Suprapubic skin (tissue), 4 donors: ENCODE results near the gene TPRX1. TPM values are rescaled to one million over a fixed set of nuclear protein-coding genes. Genes with fewer than 3 reads are reported as not detected.
"Not testable (repeated sequence)": the region's sequence is repeated elsewhere in the genome, so short reads cannot be mapped to it uniquely, and the experiment has no call there.

Experiments used
- DNase-seq, 2 donors: peaks; one replicate each; pipeline ENCODE4 v3.0.0-alpha.2; 2019; ENCODE audit warnings: low spot score in 2 of 2
- H3K27ac ChIP-seq: fragments of 200-600 bp; sonication (generic); one replicate; pipeline ENCODE4 v1.5.1; 2019
- H3K27me3 ChIP-seq: fragments of 200-600 bp; sonication (generic); one replicate; pipeline ENCODE4 v1.5.1; 2019
- H3K36me3 ChIP-seq: fragments of 200-600 bp; sonication (generic); one replicate; pipeline ENCODE4 v1.5.1; 2019
- H3K4me1 ChIP-seq: fragments of 200-600 bp; sonication (generic); one replicate; pipeline ENCODE4 v1.5.1; 2019
- H3K4me3 ChIP-seq: fragments of 200-600 bp; sonication (generic); one replicate; pipeline ENCODE4 v1.5.1; 2019; ENCODE audit warnings: mild to moderate bottlenecking
- H3K9me3 ChIP-seq: fragments of 200-600 bp; sonication (generic); one replicate; pipeline ENCODE4 v1.5.1; 2019
- EP300 ChIP-seq: sonication (generic); formaldehyde crosslinking; IDR thresholded peaks from one replicate; pipeline ENCODE4 v1.6.1; 2017; ENCODE audit warnings: antibody characterized with exemption
- POLR2A ChIP-seq, 2 donors: fragments of 450-650 bp; IDR thresholded peaks; one replicate each; pipeline ENCODE4 v1.6.1; 2017; ENCODE audit warnings: antibody characterized with exemption in 2 of 2, mild to moderate bottlenecking in 2 of 2, moderate library complexity in 2 of 2
- POLR2AphosphoS5 ChIP-seq, 3 donors: sonication (generic); formaldehyde crosslinking; IDR thresholded peaks; one replicate each; pipeline ENCODE4 v1.6.1; 2017; ENCODE audit warnings: antibody characterized with exemption in 3 of 3
- WGBS: methylation state at CpG from one replicate; pipeline ENCODE4 v1.1.5; 2018; 5-methylcytosine and 5-hydroxymethylcytosine counted together
- total RNA-seq, 4 donors: library from RNA; depleted of rRNA; stranded (reverse); fragments of >200 nt; gene quantifications; one replicate each; pipeline ENCODE4 v1.1.0, GENCODE V29; 2016
- TF ChIP-seq, protein P1 (sequence below), 2 donors: fragments of 200-600 bp in 1 of 2; fragments of 450-650 bp in 1 of 2; sonication (generic) in 1 of 2; IDR thresholded peaks; one replicate each; pipeline ENCODE4 v1.5.1; 2016 to 2019; ENCODE audit warnings: antibody characterized with exemption in 2 of 2, mild to moderate bottlenecking in 1 of 2, moderate library complexity in 1 of 2

TPRX1 gene
- total RNA-seq, 4 donors from 2014 or later: not detected

- TF ChIP-seq POLR2AphosphoS5 (IDR thresholded peaks at IDR 0.05): no peak
- TF ChIP-seq POLR2A (IDR thresholded peaks at IDR 0.05): no peak
- TF ChIP-seq, protein P1, sequence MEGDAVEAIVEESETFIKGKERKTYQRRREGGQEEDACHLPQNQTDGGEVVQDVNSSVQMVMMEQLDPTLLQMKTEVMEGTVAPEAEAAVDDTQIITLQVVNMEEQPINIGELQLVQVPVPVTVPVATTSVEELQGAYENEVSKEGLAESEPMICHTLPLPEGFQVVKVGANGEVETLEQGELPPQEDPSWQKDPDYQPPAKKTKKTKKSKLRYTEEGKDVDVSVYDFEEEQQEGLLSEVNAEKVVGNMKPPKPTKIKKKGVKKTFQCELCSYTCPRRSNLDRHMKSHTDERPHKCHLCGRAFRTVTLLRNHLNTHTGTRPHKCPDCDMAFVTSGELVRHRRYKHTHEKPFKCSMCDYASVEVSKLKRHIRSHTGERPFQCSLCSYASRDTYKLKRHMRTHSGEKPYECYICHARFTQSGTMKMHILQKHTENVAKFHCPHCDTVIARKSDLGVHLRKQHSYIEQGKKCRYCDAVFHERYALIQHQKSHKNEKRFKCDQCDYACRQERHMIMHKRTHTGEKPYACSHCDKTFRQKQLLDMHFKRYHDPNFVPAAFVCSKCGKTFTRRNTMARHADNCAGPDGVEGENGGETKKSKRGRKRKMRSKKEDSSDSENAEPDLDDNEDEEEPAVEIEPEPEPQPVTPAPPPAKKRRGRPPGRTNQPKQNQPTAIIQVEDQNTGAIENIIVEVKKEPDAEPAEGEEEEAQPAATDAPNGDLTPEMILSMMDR (IDR thresholded peaks at IDR 0.05): no peak
- no peak for TF ChIP-seq EP300
- Histone ChIP-seq H3K27me3 (no peaks in the 10 kb centered on the region), H3K27ac (peak overlapping the region; percentile 97), H3K36me3 (peaks cover 41% of the 10 kb centered on the region), H3K4me3 (peak overlapping the region; percentile 87), H3K9me3 (no peaks in the 10 kb centered on the region), H3K4me1 (peaks cover 58% of the 10 kb centered on the region)
- no peak for DNase-seq
- 43% methylated on average over 9 of the region's 9 CpGs for WGBS
Observed at GRCh38 chr19:47780215-47780551, 24.2 kb downstream of the TPRX1 start.

GRCh38 chr19:47779524-47780214 lies 24.7 kb downstream of the TPRX1 start:
- Histone ChIP-seq H3K27me3 (no peaks in the 10 kb centered on the region), H3K4me1 (peaks cover 58% of the 10 kb centered on the region), H3K36me3 (peaks cover 36% of the 10 kb centered on the region), H3K27ac (peak overlapping the region; percentile 97), H3K9me3 (no peaks in the 10 kb centered on the region), H3K4me3 (peak overlapping the region; percentile 87)
- WGBS: 31% methylated on average over 24 of the region's 24 CpGs
- TF ChIP-seq, protein P1 (IDR thresholded peaks at IDR 0.05): no peak
- no peak for TF ChIP-seq POLR2AphosphoS5 (IDR thresholded peaks at IDR 0.05)
- no peak for DNase-seq

- H3K27me3 ChIP-seq: no peaks in the 10 kb centered on the region
- TF ChIP-seq EP300: no peak
- TF ChIP-seq POLR2A (IDR thresholded peaks at IDR 0.05): no peak
- TF ChIP-seq, protein P1 (IDR thresholded peaks at IDR 0.05): no peak
- no peak for TF ChIP-seq POLR2AphosphoS5 (IDR thresholded peaks at IDR 0.05)
- H3K36me3 ChIP-seq: peaks cover 29% of the 10 kb centered on the region
- DNase-seq: no peak
- H3K9me3 ChIP-seq: no peaks in the 10 kb centered on the region
- H3K4me3 ChIP-seq: peak overlapping the region; percentile 87
- peak overlapping the region; percentile 97 for H3K27ac ChIP-seq
- WGBS: under 1% methylated on average over 15 of the region's 20 CpGs
- H3K4me1 ChIP-seq: peaks cover 58% of the 10 kb centered on the region
Observed at GRCh38 chr19:47778954-47779351, 25.4 kb downstream of the TPRX1 start.

DNA sequence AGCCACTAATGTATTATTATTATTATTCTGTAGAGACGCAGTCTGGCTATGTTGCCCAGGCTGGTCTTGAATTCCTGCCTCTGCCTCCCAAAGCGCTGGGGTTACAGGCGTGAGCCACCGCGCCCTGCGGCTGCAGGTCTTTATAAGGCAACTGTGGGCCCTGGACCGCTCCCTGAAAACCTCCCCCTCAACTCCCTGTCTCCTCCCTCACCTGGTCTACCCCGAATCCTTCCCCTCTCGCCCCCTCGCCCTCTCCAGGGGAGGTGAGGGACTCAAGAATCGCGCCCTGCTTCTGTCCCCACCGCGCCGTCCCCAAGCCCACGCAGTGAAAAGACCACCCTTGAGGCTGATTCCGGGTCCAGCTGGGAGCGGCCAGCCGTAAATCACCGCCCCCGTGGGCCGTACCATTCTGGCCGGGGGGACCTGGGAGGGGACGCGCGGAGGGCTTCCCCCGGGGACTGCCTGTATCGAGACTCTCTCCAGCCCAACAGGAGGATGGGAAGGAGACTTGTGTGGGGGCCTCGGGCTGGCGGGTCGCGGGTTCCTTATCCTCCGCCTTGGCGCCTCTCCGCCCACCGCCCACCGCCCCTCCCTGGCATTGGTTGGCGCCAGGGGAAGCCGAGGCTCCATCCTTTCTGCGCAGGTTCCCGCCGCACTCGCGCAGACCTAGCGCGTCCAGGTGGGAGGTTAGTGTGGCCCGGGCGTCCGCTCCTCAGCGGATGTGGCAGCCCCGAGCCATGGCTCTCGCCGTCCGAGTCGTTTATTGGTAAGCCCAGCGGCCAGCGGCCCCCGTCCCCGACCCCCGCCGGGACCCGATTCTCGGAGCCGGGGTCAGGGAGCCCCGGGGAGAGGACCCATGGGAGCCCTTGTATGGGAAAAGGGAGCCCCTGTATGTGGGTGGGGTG lies 26.1 kb downstream of the TPRX1 start, which contains the start of gene SELENOW:
Gene SELENOW, plus strand, starts transcription at position 655 of the 905 bp plus-strand sequence. Its CDS starts 83 bp downstream, at position 738.
- H3K9me3 ChIP-seq: no peaks in the 10 kb centered on the region
- WGBS: under 1% methylated on average over 48 of the region's 65 CpGs
- H3K27ac ChIP-seq: peak within 1 kb of the TSS; percentile 97
- peak within 1 kb of the TSS; percentile 87 for H3K4me3 ChIP-seq
- TF ChIP-seq EP300 (no peak), POLR2A (IDR thresholded peaks at IDR 0.05) (peak in 1 of 2 donors; percentile 86), POLR2AphosphoS5 (IDR thresholded peaks at IDR 0.05) (peak; percentile 61 to 81 (median 67))
- TF ChIP-seq, protein P1 (IDR thresholded peaks at IDR 0.05): no peak
- no peaks in the 10 kb centered on the region for H3K27me3 ChIP-seq
- H3K36me3 ChIP-seq: peaks cover 22% of the 10 kb centered on the region
- peaks cover 58% of the 10 kb centered on the region for H3K4me1 ChIP-seq
- peak; percentile 87 to 88 for DNase-seq

GRCh38 chr19:47777245-47778048 lies 26.9 kb downstream of the TPRX1 start:
- 62% methylated on average over 23 of the region's 23 CpGs for WGBS
- Histone ChIP-seq H3K27ac (peak overlapping the region; percentile 97), H3K36me3 (peaks cover 14% of the 10 kb centered on the region), H3K4me1 (peaks cover 54% of the 10 kb centered on the region), H3K4me3 (peak overlapping the region; percentile 87)
- not testable (repeated sequence) for H3K27me3 ChIP-seq, H3K9me3 ChIP-seq, DNase-seq
